Thoracic aorta endothelial cell (primary cell): ENCODE measurements around the gene HSD17B11. TPM values are rescaled to one million over a fixed set of nuclear protein-coding genes. Genes with fewer than 3 reads are reported as not detected.

ENCODE experiments used
- small RNA-seq: library from RNA; depleted of rRNA; stranded (forward); fragments of <200 nt; gene quantifications from one replicate; pipeline ENCODE3, GENCODE V24; 2012
- total RNA-seq: library from RNA; depleted of rRNA; stranded (reverse); fragments of >200 nt; gene quantifications from 2 replicates; pipeline ENCODE4 v1.2.3, GENCODE V29; 2012

The HSD17B11 gene, protein sequence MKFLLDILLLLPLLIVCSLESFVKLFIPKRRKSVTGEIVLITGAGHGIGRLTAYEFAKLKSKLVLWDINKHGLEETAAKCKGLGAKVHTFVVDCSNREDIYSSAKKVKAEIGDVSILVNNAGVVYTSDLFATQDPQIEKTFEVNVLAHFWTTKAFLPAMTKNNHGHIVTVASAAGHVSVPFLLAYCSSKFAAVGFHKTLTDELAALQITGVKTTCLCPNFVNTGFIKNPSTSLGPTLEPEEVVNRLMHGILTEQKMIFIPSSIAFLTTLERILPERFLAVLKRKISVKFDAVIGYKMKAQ
- total RNA-seq = 39.5 and 49.8 TPM in 2 replicates

GRCh38 chr4:87390891-87391575, at the start of gene HSD17B11:
Gene HSD17B11 (minus strand): TSS chr4:87391188. CDS start chr4:87391070, 118 bp downstream.

GRCh38 chr4:87422104-87423052, 31.4 kb upstream of the HSD17B11 start, which contains the start of gene NUDT9:
Gene NUDT9 (plus strand): TSS chr4:87422573. CDS start chr4:87422906, 333 bp downstream.

GRCh38 chr4:87322754-87323153, 68.2 kb downstream of the HSD17B11 start, which contains the start of gene HSD17B13:
Gene HSD17B13 (minus strand): TSS chr4:87322882. CDS start chr4:87322841, 41 bp downstream.

Small RNAs within 50 kb of the gene (small RNA-seq; reads per million reads assigned to genes)
- gene MIR5705 (not detected), gene RN7SL681P (not detected)

Other genes with a start within 250 kb of the HSD17B11 start
- gene KLHL8, start 170.6 kb downstream of the HSD17B11 start, total RNA-seq = 17.3 and 18.2 TPM in 2 replicates
- 0.07 and 0.13 TPM in 2 replicates for gene HSD17B13, start 68.3 kb downstream of the HSD17B11 start, total RNA-seq
- gene NUDT9, start 31.4 kb upstream of the HSD17B11 start, total RNA-seq = 18.0 and 21.0 TPM in 2 replicates
- 0.22 TPM in 1 of 2 replicates, not detected in the other for gene SPARCL1, start 138.2 kb upstream of the HSD17B11 start, total RNA-seq
- not detected in 2 replicates for gene DSPP, start 217.3 kb upstream of the HSD17B11 start, total RNA-seq